NCI-H82 treated with DMSO at 0.1 percent for 48 hours (cell line): ENCODE data around the gene PLEKHG4B.
"Not testable (repeated sequence)": the region's sequence is repeated elsewhere in the genome, so short reads cannot be mapped to it uniquely, and the experiment has no call there.

Experiments
- DNase-seq: peaks from one replicate; lab custom pipeline; 2025; ENCODE audit not compliant: unreplicated experiment; lab: John Stamatoyannopoulos, UW

Gene PLEKHG4B

DNA sequence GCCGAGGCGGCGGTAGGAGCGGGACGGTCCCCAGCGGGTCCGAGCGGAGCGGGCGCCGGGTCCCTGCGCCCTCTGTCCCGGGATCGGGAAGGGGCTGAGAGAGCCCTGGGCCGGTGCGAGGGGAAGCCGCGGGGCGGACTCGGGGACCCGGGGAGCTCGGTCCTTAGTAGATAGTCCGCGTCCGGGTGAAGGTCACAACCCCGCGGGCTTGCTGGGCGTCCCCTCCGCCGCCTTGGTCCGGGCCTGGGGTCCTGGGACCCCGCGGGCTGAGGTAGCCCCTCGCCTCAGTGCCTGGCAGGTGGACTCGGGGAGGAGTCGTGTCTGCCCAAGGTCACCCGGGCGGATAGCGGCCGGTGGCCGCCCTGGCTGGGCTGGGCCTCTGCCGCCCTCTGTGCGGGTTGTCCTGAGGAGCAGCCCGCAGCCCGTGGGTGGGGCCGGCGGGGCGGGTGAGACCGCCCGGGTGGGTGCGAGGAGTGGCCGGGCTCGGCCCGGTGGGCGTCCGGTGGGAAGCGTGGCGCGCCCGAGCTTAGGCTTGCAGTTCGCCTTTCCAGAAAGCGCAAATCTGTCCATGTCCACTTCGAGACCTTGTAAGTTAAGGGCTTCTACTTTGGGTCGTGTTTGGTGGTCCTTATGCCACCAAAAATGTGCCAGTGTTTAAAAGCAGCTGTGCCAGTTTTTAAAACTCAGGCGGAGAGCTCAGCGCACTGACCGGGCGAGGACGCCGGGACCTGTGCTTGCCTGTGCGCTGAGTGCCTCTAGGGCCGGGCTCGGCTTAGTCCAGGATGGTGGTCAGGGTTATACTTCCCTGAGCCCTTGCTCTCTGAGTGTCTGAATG is 126.7 kb downstream of the PLEKHG4B start:
- DNase-seq, result no peak

DNA sequence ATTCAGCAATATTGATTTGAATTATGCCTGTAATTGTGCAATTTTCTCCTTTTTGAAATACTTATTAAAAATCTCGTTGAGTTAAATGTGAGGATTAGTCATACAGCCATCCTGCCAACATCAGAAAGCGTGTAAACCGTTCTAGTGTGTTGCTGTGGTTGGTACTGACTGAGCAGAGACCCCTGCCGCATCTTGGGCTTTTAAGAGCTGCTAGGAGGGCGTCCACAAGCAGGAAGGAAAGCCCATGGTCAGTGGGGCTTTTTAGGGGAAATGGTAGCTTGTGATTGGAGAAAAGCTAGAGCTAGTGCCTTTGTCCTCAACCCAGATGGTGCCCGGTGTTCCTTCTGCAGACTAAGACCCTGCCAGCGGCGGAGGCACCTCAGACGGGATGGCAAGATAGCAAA is 127.5 kb downstream of the PLEKHG4B start:
- DNase-seq, result no peak

DNA sequence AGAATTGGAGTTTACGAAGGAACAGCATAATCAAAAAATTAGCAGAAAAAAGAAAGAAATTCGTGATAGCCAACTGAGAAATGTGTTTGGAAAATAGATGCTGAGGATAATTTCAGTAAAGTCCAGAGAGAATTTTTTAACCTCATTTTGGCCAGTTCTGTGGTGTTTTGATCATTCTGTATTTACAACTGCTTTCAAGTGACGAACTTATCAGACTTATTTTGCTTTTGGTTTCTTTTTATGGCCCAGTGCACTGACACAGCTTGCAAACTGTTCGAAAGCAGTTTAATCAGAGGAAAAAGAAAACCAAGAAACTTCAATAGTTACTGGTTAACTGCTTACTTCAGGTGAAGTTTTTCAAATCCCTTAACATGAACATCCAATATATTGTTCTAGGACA is 128.0 kb downstream of the PLEKHG4B start:
- no peak for DNase-seq

DNA sequence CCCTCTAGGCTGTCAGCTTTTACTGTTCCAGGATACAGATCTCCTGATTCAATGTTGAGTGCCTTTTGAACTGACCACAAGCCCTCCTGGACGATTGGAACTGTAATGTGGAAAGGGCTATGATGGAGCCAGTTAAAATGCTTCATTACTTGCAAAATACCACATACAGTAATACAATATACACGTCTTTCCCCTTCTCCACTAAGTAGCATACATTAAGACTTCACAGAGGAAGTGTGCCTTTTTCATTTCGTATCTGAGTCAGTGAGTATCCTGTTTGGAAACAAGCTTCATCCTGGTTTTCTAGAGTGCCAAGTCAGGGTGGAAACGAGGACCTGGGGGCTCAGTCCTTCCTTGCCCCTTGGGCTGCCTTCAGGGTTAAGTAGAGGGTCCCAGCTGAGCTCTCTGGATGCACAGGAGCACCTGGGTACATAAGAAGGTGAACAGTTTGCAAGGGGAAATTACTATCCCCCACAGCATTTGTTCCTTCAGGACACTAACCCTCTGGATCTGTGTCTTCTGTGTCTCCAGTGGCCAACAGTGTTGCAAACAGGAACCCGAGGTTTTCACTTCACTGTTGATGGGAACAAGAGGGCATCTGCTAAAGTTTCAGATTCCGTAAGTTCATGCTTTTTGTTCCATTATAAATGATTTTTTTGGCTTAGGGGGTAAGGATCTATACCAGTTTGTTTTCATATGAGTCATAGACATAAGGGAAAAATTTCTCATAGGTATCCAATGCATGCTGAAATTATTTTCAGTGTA is 131.2 kb downstream of the PLEKHG4B start:
- DNase-seq, result not testable (repeated sequence)

DNA sequence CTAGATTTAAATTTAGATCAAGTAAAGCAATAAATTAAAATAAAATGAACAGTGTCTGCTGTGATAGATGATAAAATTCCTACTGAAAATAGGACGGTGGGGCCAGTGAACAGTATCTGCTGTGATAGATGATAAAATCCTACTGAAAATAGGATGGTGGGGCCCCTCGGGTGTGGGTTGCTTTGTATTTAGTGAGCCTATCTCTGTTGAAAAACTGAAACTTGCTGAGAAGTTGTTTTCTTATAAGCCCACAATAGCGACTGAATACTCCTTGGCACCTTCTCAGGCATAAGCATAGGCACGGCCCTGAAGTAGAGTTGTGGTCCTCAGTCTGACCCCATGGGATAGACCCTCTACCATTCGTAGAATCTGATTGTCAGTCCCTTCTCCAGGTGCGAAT is 131.8 kb downstream of the PLEKHG4B start:
- no peak for DNase-seq

DNA sequence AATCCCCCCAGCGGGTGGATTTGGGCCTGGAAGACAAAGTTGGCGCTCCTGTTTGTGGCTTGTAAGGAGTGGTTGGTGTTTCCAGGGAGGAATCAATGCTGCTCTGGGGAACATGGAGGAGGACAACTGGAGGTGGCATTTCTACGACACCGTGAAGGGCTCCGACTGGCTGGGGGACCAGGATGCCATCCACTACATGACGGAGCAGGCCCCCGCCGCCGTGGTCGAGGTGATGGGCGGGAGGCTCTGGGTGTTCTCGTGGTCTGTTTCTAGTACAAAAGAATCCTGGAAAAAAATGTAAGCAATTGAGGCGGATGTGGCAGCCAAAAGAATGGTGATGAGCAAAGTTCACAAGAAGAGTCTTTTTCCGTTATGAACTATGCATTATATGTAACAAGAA is 133.4 kb downstream of the PLEKHG4B start:
- no peak for DNase-seq

DNA sequence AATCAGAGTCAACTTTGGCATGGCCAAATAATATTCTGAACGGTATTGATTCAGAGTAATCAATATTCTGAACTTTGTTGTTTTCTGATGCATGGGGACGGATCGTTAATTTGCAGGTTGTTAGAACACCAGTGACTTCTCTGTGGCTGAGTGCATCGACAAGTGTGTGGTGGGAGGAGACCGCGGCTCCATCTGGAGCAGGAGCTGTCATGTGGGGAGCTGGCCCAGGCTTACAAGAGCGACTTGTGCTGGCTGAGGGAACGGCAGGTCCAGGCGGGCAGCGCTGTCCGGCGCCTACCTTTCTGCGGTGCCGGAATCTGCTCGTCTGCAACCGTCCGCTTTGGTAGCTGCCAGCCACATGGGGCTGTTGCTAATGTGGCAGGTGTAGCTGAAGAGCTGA is 135.4 kb downstream of the PLEKHG4B start:
- DNase-seq, result not testable (repeated sequence)

DNA sequence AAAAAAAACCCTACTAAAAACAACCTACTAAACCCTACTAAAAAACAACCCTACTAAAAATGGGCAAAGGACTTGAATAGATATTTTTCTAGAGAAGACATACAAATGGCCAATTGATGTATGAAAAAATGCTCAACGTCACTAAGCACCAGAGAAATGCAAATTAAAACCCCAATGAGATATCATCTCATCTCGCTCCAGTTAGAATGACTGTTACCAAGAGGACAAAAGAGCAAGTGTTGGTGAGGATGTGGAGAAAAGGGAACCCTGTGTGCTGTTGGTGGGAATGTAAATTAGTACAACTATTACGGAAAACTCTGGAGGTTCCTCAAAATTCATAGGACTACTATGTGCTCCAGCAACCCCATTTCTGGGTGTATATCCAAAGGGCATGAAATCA is 136.9 kb downstream of the PLEKHG4B start:
- DNase-seq, result no peak

DNA sequence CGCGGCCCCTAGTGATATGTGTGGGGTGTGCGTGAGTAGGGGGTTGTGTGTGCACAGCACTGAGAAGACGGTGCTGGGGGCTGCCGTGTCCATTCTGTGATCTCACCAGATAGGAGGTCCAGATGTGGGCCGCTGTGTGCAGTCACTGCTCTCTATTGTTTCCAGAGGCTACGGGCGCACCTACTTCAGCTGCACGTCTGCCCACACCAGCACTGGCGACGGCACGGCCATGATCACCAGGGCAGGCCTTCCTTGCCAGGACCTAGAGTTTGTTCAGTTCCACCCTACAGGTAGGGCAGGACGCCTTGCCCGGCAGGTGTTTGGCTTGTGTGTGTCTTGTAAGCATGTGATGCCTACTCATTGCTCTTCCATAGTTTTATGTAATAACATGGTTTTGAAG is 138.7 kb downstream of the PLEKHG4B start:
- no peak for DNase-seq

DNA sequence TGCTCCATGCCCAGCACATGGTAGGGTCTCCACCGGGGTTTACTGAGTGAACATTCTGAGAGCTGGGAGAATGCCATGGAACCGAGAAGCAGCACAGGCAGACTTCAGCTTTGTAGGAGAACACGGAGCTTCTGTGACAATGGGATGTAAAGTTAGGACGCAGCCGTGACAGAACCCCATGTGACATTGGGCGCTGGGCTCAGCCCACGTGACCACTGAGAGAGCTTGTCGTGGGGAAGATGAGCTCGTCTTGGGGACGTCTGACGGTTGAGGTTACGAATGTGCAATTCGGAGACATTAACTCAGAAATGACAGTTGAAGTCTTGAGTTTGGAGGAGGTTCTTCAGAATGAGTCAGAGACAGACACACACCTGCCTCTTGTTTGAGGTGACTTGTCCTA is 139.7 kb downstream of the PLEKHG4B start:
- DNase-seq, result no peak

DNA sequence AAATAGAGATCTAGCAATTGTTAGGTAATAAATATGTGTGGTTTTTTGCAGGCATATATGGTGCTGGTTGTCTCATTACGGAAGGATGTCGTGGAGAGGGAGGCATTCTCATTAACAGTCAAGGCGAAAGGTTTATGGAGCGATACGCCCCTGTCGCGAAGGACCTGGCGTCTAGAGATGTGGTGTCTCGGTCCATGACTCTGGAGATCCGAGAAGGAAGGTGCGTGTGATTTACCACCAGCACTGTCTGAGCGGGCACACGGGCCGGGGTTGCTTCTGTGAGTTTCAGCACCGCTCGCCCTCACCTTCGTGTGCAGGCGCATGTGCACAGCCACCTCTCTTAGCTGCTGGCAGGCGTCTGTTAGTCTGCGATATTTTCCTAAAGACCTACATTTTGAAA is 141.5 kb downstream of the PLEKHG4B start:
- DNase-seq, result not testable (repeated sequence)

DNA sequence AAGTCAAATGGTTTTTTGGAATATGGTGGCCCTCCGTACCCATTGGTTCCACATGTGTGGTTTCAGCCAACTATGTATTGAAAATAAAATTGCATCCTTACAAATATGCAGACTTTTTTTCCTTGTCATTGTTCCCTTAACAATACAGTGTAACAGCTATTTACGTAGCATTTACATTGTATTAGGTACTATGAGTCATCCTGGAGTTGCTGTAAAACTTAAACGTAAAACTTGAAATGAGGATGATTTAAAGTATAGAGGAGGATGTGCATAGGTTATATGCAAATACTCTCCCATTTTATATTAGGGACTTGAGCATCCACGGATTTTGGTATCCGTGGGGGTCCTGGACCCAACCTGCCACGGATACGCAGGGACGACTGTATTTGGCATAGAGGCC is 142.5 kb downstream of the PLEKHG4B start:
- no peak for DNase-seq

DNA sequence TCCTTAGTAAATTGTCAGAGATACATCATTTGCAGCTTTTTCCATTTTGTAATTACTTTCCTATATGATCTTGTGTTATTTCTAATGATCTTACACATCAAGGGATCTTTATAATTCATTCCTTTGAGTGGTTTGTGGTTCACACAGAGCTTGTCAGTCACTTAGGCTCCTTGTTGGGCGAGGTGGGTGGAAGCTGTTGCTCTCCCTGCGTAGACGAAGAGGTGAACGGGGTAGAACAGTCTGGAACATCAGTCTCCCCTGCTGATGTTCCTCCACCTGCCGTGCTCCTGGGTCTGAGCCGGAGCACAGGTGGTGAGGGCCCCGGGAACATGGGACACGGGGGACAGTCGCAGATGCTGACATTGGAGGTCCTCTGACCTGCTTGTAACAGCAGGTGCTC is 143.6 kb downstream of the PLEKHG4B start:
- not testable (repeated sequence) for DNase-seq

DNA sequence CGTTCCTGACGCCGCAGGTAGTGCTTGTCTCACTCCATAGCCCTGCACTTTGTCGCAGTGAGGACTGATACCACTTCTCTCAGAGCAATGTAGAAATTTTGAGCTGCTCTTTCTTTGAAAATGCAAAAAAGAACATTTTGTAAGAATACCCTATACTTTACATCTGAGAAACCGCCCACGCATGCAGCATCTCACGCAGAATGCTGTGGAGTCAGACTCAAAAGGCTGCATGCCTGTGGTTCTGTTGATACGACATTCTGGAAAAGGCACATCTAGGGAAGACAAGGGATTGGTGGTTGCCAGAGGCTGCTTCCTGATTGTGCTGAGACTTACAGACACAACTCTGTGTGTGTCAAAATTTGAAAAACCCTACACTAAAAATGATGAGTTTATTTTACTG is 146.0 kb downstream of the PLEKHG4B start:
- DNase-seq, result not testable (repeated sequence)
